Activated CD8-positive, alpha-beta T cell treated with anti-CD3 and anti-CD28 coated beads, Interleukin-2, amount 10 ng/mL, durations not matched to agents 7 days and 5 days (primary cell): Measurements from ENCODE around the gene DLX2. TPM values are rescaled to one million over a fixed set of nuclear protein-coding genes. Genes with fewer than 3 reads are reported as not detected.
"Not testable (repeated sequence)": the region's sequence is repeated elsewhere in the genome, so short reads cannot be mapped to it uniquely, and the experiment has no call there.

Experiments used
- ATAC-seq: fragments of 150-1000 bp; cut with Tn5 transposase; one replicate; pipeline ENCODE4 v1.10.0; 2021; ENCODE audit warnings: moderate library complexity
- CTCF ChIA-PET: fragments of 350-600 bp; sonication (Branson Sonifier 250); formaldehyde crosslinking; loops from one replicate; lab custom pipeline; 2021; ENCODE audit warnings: antibody characterized with exemption; lab: Charles Lee
- POLR2A ChIA-PET: fragments of 350-600 bp; sonication (Branson Sonifier 250); formaldehyde crosslinking; loops from one replicate; lab custom pipeline; 2021; ENCODE audit warnings: antibody characterized with exemption; lab: Charles Lee
- DNase-seq: peaks from one replicate; pipeline ENCODE4 v3.0.0-alpha.2; 2020
- H3K27ac Mint-ChIP-seq: one replicate; pipeline ENCODE4 v1.8.0; 2021; ENCODE audit warnings: mild to moderate bottlenecking, mixed read lengths
- H3K27me3 Mint-ChIP-seq: one replicate; pipeline ENCODE4 v1.8.0; 2021; ENCODE audit warnings: low read depth, mixed read lengths
- H3K36me3 Mint-ChIP-seq: one replicate; pipeline ENCODE4 v1.8.0; 2021; ENCODE audit warnings: low read depth, mixed read lengths
- H3K4me1 Mint-ChIP-seq: one replicate; pipeline ENCODE4 v1.8.0; 2021; ENCODE audit warnings: low read depth, mixed read lengths
- H3K4me3 Mint-ChIP-seq: one replicate; pipeline ENCODE4 v1.8.0; 2021; ENCODE audit warnings: mild to moderate bottlenecking, mixed read lengths
- H3K9me3 Mint-ChIP-seq: one replicate; pipeline ENCODE4 v1.8.0; 2022; ENCODE audit warnings: mixed read lengths; ENCODE audit not compliant: insufficient read depth
- total RNA-seq, 2 experiments: library from RNA; stranded (reverse); gene quantifications; one replicate each; pipeline ENCODE4 v1.2.3, GENCODE V29; 2021

The DLX2 gene
- total RNA-seq, 2 experiments from 2014 or later, result not detected

DNA sequence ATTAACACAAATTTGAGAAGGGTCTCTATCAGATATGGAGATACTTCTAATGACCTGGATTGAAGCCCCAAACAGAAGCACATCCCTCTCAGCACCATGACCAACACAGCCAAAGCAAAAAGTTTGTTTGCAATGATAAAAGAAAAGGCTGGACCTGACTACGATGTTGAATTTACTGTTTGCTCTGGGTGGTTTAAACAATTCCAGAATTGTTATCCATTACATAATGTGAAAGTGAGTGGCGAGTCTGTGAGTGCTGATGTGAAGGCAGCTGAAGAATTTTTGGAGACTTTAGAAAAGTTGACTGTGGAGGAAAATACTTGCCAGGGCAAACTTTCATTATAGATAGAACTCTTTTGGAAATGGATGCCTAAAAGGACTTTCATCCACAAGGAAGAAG, 17.4 kb upstream of the DLX2 start:
- ChIA-PET POLR2A (no interaction called here), CTCF (interaction anchor here (1.7 kb wide), 1 partner anchor 345 kb away, joined by 4 read pairs; no protein-coding TSS in a partner anchor)
- no peak overlapping the region for H3K27ac Mint-ChIP-seq
- no peak for ATAC-seq
- no peak for DNase-seq
- peaks cover 10% of the 10 kb centered on the region for H3K27me3 Mint-ChIP-seq
- H3K36me3 Mint-ChIP-seq, result no peaks in the 10 kb centered on the region
- no peaks in the 10 kb centered on the region for H3K4me1 Mint-ChIP-seq
- no peak overlapping the region for H3K4me3 Mint-ChIP-seq
- no peaks in the 10 kb centered on the region for H3K9me3 Mint-ChIP-seq

DNA sequence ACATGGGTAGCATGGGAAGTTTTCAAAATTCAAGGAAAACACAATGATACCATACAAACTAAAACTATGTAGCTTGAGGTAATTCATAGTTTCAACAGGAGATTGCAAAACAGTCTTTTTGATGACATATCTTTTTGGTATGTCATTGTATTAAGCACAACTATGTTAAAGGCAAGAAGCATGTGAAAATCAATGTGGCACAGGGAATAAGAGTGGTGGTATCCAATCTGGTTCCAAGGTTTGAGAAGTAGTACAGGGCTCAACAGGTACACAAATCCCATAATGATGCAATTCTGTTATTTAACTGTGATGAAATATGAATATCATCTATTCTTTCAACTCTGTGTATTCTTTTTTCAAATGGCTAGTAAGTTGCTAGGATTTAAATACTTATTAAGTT, 16.4 kb upstream of the DLX2 start:
- no peaks in the 10 kb centered on the region for H3K36me3 Mint-ChIP-seq
- ATAC-seq (no peak), DNase-seq (no peak)
- ChIA-PET POLR2A (no interaction called here), CTCF (interaction anchor here (1.0 to 1.3 kb wide), 2 partner anchors 8 to 545 kb away, joined by 3 to 5 read pairs; no protein-coding TSS in a partner anchor)
- no peaks in the 10 kb centered on the region for H3K9me3 Mint-ChIP-seq
- no peak overlapping the region for H3K27ac Mint-ChIP-seq
- peaks cover 15% of the 10 kb centered on the region for H3K27me3 Mint-ChIP-seq
- no peak overlapping the region for H3K4me3 Mint-ChIP-seq
- H3K4me1 Mint-ChIP-seq, result no peaks in the 10 kb centered on the region

DNA sequence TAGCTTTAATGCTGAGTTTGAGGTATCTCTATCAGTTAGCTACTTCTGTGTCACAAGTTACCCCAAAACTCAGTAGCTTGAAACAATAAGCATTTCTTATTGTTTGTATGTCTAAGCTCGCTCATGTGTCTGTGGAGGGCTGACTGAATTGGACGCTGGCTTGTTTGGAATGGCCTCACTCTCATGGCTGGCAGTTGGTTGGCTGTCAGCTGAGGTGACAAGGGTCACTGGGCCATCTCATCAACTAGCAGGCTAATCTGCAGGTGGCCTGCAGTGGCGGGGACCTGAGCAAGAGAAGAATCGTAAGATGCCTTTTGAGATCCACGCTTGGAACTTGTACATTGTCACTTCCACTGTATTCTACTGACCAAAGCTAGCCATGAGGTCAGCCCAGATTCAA, 13.4 kb upstream of the DLX2 start:
- ChIA-PET POLR2A (no interaction called here), CTCF (interaction anchor here (1.1 to 4.4 kb wide), 6 partner anchors 11 to 414 kb away, joined by 3 to 28 read pairs (median 12); partner anchors contain the start of gene DLX2)

DNA sequence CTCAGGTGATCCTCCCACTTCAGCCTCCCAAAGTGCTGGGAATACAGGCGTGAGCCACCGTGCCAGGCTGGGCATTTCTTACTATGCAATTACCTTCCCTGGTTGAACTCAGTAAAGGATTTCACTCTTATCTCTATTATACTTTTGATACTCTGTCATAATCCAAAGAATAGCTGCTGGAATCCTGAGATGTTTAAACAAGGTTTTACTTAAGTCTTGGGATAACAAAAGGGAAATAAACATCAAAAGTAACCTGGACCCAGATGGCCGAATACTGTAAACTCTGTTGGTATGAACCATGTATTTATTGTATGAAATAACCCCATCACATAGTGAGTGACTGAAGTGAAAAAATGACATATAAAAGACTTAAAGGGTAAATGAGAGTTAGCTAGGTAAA, 11.9 kb upstream of the DLX2 start:
- ChIA-PET POLR2A (no interaction called here), CTCF (interaction anchor here (0.9 to 4.4 kb wide), 7 partner anchors 9 to 541 kb away, joined by 3 to 28 read pairs (median 4); partner anchors contain the start of gene DLX2)
- Mint-ChIP-seq H3K27me3 (peaks cover 35% of the 10 kb centered on the region), H3K4me1 (no peaks in the 10 kb centered on the region), H3K27ac (no peak overlapping the region), H3K36me3 (no peaks in the 10 kb centered on the region), H3K4me3 (no peak overlapping the region), H3K9me3 (no peaks in the 10 kb centered on the region)
- ATAC-seq (no peak), DNase-seq (no peak)

More for the DNA sequence above, 13.4 kb upstream of the DLX2 start:
- H3K4me1 Mint-ChIP-seq, result no peaks in the 10 kb centered on the region
- H3K9me3 Mint-ChIP-seq, result no peaks in the 10 kb centered on the region
- peaks cover 29% of the 10 kb centered on the region for H3K27me3 Mint-ChIP-seq
- H3K4me3 Mint-ChIP-seq, result no peak overlapping the region
- ATAC-seq, result no peak
- no peaks in the 10 kb centered on the region for H3K36me3 Mint-ChIP-seq
- DNase-seq, result no peak
- no peak overlapping the region for H3K27ac Mint-ChIP-seq

DNA sequence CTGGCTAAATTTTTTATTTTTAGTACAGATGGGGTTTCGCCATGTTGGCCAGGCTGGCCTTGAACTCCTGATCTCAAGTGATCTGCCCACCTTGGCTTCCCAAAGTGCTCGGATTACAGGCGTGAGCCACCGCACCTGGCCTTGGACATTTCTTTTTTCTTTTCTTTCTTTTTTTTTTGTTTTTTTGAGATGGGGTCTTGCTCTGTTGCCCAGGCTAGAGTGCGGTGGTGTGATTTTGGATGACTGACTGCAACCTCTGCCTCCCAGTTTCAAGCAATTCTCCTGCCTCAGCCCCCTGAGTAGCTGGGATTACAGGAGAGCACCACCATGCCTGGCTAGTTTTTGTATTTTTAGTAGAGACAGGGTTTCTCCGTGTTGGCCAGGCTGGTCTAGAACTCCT, 11.5 kb upstream of the DLX2 start:
- ATAC-seq, H3K36me3 Mint-ChIP-seq: not testable (repeated sequence)

DNA sequence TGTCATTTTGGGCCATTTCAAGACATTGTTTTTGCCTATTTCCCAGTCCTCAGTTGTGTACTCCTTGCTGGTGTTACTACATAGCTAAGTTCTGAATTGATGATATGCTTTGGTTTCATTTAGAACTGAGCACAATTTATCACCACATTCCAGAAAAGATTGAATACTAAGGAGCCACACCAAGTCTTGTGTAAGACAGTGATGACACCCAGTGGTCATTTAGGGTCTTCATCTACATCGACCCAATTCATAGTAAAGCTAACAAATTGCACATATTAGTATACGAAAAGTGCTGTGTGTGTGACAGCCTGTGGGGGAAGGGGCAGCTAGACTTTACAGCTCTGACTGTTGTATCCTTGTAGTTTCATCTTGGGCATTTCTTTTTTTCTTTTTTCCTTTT, 10.9 kb upstream of the DLX2 start:
- Mint-ChIP-seq H3K36me3 (no peaks in the 10 kb centered on the region), H3K4me3 (no peak overlapping the region), H3K9me3 (no peaks in the 10 kb centered on the region), H3K4me1 (no peaks in the 10 kb centered on the region), H3K27ac (no peak overlapping the region), H3K27me3 (peaks cover 37% of the 10 kb centered on the region)
- no peak for DNase-seq
- ChIA-PET POLR2A (no interaction called here), CTCF (interaction anchor here (0.7 to 4.4 kb wide), 12 partner anchors 8 to 420 kb away, joined by 3 to 28 read pairs (median 4); partner anchors contain the start of gene DLX2)
- ATAC-seq, result no peak

More for the DNA sequence above, 11.5 kb upstream of the DLX2 start:
- H3K9me3 Mint-ChIP-seq, POLR2A ChIA-PET, H3K4me3 Mint-ChIP-seq, H3K4me1 Mint-ChIP-seq, DNase-seq, H3K27ac Mint-ChIP-seq: not testable (repeated sequence)
- CTCF ChIA-PET, result interaction anchor here (0.7 to 4.4 kb wide), 10 partner anchors 9 to 421 kb away, joined by 3 to 28 read pairs (median 4); partner anchors contain the start of gene DLX2
- peaks cover 38% of the 10 kb centered on the region for H3K27me3 Mint-ChIP-seq

DNA sequence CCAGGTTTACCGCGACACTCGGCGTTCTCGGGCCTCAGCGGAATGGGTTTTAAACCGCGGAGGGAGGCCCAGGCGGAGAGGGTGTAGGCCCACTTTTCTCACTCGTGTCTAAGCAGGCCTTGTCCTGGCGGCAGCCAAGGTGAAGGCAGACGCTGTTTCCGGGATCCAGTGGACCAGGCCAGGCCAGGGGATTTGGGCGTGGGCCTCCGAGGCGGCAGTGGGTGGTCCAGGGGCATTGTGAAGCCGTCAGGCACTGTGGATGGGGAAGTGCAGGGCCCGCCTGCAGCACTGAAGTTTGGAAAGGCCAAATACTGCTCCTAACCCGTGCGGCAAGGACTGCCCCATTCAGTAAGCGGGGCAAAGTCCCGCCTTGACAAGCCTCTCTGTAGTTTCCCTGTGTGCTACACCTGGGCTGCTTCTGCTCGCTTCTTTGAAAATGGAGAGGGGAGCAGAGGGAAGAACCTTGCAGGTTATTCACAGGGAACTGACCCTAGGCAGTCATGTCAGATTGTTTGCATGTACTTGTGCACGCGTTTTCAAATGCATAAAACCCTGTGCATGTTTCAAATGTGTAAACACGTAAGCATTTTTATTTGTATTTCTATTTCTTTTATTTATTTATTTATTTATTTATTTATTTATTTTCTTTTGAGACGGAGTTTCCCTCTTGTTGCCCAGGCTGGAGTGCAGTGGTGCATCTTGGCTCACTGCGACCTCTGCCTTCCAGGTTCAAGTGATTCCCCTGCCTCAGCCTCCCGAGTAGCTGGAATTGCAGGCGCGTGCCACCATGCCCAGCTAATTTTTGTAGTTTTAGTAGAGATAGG, 7.5 kb upstream of the DLX2 start:
- Mint-ChIP-seq H3K4me1 (peaks cover 22% of the 10 kb centered on the region), H3K9me3 (no peaks in the 10 kb centered on the region), H3K27me3 (peaks cover 58% of the 10 kb centered on the region), H3K4me3 (no peak overlapping the region), H3K27ac (no peak overlapping the region), H3K36me3 (no peaks in the 10 kb centered on the region)
- no peak for DNase-seq
- ATAC-seq, result no peak
- ChIA-PET CTCF (interaction anchor here (1.0 to 1.7 kb wide), 2 partner anchors 17 to 98 kb away, joined by 3 to 7 read pairs; no protein-coding TSS in a partner anchor), POLR2A (interaction anchor here (0.6 kb wide), 1 partner anchor 176 kb away, joined by 3 read pairs; no protein-coding TSS in a partner anchor)

DNA sequence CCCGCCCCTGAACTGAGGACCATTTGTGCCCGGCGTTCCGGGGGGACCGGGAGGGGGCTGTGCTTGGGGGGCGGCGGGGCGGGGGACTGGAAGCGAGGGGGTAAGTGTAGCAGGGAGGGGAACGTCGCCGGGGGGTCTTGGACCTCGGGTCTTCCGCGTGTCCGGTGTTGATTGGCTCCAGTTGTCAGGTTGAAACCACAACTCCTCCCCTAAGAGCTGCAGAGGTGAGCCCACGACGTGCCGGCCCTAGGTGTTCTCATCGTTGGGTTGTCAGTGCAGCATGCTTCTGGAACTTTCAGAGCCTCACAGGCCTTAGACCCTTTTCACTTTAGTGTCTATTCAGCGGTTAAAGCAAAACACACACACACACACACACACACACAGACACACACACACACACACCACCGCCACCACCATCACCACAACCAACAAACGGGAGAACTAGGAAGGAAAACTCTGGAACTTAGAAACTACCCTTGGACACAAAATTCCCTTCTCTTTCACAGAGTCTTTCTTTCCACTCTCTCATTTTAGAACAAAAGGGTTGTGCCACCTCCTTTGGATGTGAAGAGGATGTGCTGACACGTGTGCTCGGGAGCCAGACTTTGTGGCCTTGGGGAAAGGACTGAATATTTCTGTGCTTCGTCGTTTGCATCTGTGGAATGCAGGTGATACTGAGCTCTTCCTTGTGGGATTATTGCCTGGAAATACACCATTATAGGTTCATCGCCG, 6.7 kb upstream of the DLX2 start:
- ChIA-PET CTCF (interaction anchor here (1.0 to 8.8 kb wide), 2 partner anchors 97 to 406 kb away, joined by 3 to 143 read pairs; no protein-coding TSS in a partner anchor), POLR2A (interaction anchor here (0.6 kb wide), 1 partner anchor 176 kb away, joined by 3 read pairs; no protein-coding TSS in a partner anchor)
- no peak for DNase-seq
- no peaks in the 10 kb centered on the region for H3K9me3 Mint-ChIP-seq
- no peak overlapping the region for H3K4me3 Mint-ChIP-seq
- no peak overlapping the region for H3K27ac Mint-ChIP-seq
- H3K4me1 Mint-ChIP-seq, result peaks cover 24% of the 10 kb centered on the region
- peaks cover 60% of the 10 kb centered on the region for H3K27me3 Mint-ChIP-seq
- ATAC-seq, result no peak
- H3K36me3 Mint-ChIP-seq, result no peaks in the 10 kb centered on the region

DNA sequence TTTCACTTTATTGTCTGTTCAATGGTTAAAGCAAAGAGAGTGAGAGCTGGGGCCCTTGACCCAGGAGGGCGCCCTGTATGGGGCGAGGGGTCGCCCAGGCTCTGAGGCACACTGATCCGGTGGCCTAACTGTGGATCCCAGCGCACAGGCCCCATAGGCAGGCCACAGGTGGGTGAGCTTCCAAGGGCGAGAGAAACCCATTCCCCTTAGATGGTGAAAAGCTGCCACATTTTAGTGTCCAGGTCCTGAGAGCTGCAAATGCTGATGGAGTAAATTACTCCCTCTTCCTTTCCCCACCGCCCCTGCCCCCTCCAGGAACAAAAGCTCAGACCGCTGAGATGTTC, 5.9 kb upstream of the DLX2 start:
- ATAC-seq, result no peak
- no peak for DNase-seq
- Mint-ChIP-seq H3K9me3 (no peaks in the 10 kb centered on the region), H3K27ac (no peak overlapping the region), H3K4me1 (peaks cover 32% of the 10 kb centered on the region), H3K27me3 (peaks cover 66% of the 10 kb centered on the region), H3K36me3 (no peaks in the 10 kb centered on the region), H3K4me3 (no peak overlapping the region)
- CTCF ChIA-PET, result interaction anchor here (1.0 to 8.8 kb wide), 2 partner anchors 358 to 405 kb away, joined by 3 to 143 read pairs; no protein-coding TSS in a partner anchor
- POLR2A ChIA-PET, result no interaction called here

DNA sequence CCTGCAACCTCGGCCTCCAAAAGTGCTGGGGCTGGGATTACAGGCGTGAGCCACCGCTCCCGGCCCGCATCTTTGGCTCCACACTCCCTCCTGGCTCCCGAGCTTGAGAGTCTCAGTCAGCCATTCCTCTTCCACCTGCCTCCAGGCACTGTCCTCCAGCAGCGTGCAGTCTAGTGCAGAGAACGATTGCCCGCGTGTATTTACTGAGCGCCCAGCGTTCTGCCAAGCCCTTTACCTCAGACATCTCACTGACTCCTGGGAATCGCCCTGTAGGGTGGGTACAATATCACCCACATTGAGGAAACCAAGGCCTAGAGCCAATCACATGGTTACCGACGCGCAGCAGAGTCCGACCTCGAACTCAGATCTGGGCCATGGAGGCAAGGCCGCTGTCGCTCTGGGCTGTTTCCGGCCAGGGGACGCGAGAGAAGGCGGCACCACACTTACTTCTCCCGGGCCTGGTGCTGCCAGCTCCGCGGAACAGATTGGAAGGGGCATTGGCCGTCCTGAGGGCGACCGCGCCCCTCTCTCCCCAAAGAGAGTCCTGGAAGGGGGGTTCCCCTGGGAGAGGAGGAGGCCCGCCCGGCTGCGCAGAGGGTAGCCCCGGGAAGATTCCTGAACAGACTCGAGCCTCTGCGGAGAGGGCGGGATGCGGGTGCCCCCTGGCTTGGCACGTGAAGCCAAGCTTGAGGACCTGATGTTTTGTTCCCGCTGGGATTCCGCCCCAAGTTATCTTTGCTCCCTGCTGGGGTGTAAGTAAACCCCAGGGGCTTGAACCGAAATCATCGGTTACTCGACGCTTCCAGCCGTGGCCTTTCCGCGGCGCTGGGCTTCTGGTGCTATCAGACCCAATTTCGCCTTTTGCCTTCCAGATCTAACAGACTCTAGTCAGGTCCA, 5.2 kb upstream of the DLX2 start:
- ChIA-PET CTCF (interaction anchor here (1.0 to 8.8 kb wide), 6 partner anchors 7 to 404 kb away, joined by 3 to 143 read pairs (median 14); partner anchors contain the start of gene DLX1), POLR2A (no interaction called here)
- Mint-ChIP-seq H3K4me3 (no peak overlapping the region), H3K27ac (no peak overlapping the region), H3K27me3 (peaks cover 66% of the 10 kb centered on the region), H3K36me3 (no peaks in the 10 kb centered on the region), H3K4me1 (peaks cover 38% of the 10 kb centered on the region), H3K9me3 (no peaks in the 10 kb centered on the region)
- DNase-seq (no peak), ATAC-seq (no peak)
